Testis (tissue), 2 donors: ENCODE results near the gene MRPS2.

ENCODE experiments used
- POLR2A ChIP-seq: fragments of 450-650 bp; IDR thresholded peaks from one replicate; pipeline ENCODE4 v1.6.1; 2017; ENCODE audit warnings: antibody characterized with exemption, mild to moderate bottlenecking, moderate library complexity
- TF ChIP-seq, protein P1 (sequence below), 3 experiments: fragments of 450-650 bp in 2 of 3; fragments of 200-600 bp in 1 of 3; sonication (generic) in 1 of 3; IDR thresholded peaks; one replicate each; pipeline ENCODE4 v1.5.1; 2016 to 2019; ENCODE audit warnings: antibody characterized with exemption in 3 of 3, mild to moderate bottlenecking in 2 of 3, moderate library complexity in 1 of 3

DNA sequence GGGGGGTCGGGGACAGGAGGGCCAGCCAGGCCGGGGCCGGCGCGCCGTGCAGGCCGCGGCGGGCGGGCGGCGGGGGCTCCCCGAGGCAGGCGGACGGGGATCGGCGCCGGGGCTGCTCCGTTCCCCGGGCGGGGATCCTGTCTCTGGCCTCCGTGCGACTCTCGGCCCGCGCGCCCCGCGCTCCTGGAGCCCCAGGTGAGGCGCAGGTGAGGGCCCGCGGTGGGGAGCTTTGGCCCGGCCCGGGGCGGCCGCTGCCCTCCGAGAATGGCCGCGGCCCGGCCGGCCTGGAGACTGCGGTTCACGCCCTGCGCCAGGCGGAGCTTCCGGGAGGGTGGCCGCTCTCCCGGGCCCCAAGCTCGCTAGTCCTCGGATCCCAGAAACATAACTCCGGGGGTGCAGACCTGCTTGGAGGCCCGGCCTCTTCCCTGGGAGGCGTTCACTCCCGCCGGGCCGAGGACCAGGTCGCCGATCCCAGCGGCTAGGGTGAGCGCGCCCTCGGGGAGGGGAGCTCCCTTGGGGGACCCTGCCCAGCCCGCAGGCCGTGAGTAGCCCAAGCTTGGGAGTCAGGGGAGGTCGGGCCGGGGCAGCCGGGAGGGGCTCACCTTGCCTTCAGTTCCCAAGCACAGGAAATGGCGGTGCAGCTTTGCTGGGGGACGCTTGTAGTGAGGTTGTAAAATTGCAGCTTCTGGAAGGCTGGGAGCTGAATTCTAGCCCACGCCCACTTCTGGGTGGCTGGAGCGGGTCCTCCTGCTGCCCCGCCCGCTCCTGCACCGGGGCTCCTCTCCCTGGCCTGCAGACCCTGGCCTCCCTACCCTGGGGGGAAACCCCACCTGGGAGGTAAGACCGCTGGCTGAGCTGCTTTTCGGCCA, 20.2 kb upstream of the MRPS2 start:
- TF ChIP-seq, protein P1, sequence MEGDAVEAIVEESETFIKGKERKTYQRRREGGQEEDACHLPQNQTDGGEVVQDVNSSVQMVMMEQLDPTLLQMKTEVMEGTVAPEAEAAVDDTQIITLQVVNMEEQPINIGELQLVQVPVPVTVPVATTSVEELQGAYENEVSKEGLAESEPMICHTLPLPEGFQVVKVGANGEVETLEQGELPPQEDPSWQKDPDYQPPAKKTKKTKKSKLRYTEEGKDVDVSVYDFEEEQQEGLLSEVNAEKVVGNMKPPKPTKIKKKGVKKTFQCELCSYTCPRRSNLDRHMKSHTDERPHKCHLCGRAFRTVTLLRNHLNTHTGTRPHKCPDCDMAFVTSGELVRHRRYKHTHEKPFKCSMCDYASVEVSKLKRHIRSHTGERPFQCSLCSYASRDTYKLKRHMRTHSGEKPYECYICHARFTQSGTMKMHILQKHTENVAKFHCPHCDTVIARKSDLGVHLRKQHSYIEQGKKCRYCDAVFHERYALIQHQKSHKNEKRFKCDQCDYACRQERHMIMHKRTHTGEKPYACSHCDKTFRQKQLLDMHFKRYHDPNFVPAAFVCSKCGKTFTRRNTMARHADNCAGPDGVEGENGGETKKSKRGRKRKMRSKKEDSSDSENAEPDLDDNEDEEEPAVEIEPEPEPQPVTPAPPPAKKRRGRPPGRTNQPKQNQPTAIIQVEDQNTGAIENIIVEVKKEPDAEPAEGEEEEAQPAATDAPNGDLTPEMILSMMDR (IDR thresholded peaks at IDR 0.05), result no peak
- TF ChIP-seq POLR2A, result no peak
